Measurements from ENCODE around the gene LCP2.

LCP2 gene

GRCh38 chr5:170294556-170294955 lies 3.0 kb downstream of the LCP2 start:
- no peak for DNase-seq

GRCh38 chr5:170294057-170294456 lies 3.5 kb downstream of the LCP2 start:
- no peak for DNase-seq

GRCh38 chr5:170293273-170293672 lies 4.3 kb downstream of the LCP2 start:
- DNase-seq: no peak

GRCh38 chr5:170292179-170293104 lies 5.1 kb downstream of the LCP2 start:
- no peak for DNase-seq

- no peak for DNase-seq
Measured at GRCh38 chr5:170290498-170290897, 7.1 kb downstream of the LCP2 start.

- DNase-seq: no peak
Measured at GRCh38 chr5:170289764-170290163, 7.8 kb downstream of the LCP2 start.

- no peak for DNase-seq
Measured at GRCh38 chr5:170289121-170289520, 8.5 kb downstream of the LCP2 start.

GRCh38 chr5:170288551-170288950 lies 9.0 kb downstream of the LCP2 start:
- DNase-seq: no peak

GRCh38 chr5:170288151-170288550 lies 9.4 kb downstream of the LCP2 start:
- no peak for DNase-seq

GRCh38 chr5:170287532-170287931 lies 10.0 kb downstream of the LCP2 start:
- no peak for DNase-seq

GRCh38 chr5:170286386-170286925 lies 11.1 kb downstream of the LCP2 start:
- DNase-seq: no peak

- no peak for DNase-seq
Measured at GRCh38 chr5:170285181-170285580, 12.4 kb downstream of the LCP2 start.

GRCh38 chr5:170284231-170284630 lies 13.3 kb downstream of the LCP2 start:
- no peak for DNase-seq

- no peak for DNase-seq
Measured at GRCh38 chr5:170283296-170283695, 14.3 kb downstream of the LCP2 start.

GRCh38 chr5:170280011-170280493 lies 17.5 kb downstream of the LCP2 start:
- no peak for DNase-seq

GRCh38 chr5:170279459-170279817 lies 18.1 kb downstream of the LCP2 start:
- no peak for DNase-seq

GRCh38 chr5:170278611-170279458 lies 18.7 kb downstream of the LCP2 start:
- DNase-seq: no peak

GRCh38 chr5:170277867-170278281 lies 19.7 kb downstream of the LCP2 start:
- DNase-seq: peak; percentile 19

GRCh38 chr5:170276140-170276539 lies 21.4 kb downstream of the LCP2 start:
- no peak for DNase-seq

- DNase-seq: no peak
Measured at GRCh38 chr5:170275376-170275994, 22.1 kb downstream of the LCP2 start.

- DNase-seq: peak; percentile 90
Measured at GRCh38 chr5:170273968-170274710, 23.4 kb downstream of the LCP2 start.
